ENCODE results near the gene FAM131A. TPM values are rescaled to one million over a fixed set of nuclear protein-coding genes. Genes with fewer than 3 reads are reported as not detected.
A peak's percentile ranks its signal among the peaks of the same experiment; 100 is the strongest.

Gene FAM131A
- total RNA-seq, 4 donors from 2014 or later, result 13.2 to 42.6 (median 36.8) TPM

DNA sequence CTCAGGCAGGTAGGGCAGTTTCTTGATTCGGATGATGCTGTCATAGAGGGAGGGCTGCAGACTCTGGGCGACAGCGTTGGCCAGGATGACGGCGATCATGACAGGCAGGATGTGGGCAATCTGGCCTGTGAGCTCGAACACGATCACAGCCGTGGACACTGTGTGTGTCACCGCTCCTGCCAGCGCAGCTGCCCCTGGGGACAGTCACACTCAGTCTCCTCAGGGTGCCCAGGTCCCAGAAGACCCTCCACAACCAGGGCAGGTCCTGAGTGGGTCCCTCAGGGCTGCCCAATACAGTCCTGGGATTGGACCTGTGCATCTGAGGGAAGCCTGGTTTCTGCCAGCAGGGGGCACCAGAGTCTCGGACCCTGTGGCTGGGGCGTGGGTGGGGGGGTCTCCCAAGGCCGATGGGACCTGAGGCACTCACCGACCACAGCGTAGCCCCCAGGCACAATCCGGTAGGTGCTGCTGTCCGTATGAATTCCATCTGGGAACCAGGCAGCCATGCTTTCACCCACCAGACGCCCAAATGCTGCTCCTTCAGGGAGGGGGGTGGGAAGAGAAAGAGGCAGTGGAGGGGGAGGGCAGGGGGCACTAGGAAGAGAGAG is 16.8 kb downstream of the FAM131A start:
- intact Hi-C loops (cut with DNase I; ENCODE audit: low total_unique reads), result loop anchor here (5.0 kb wide), 1 partner anchor 52 kb away; no protein-coding TSS in a partner anchor
- TF ChIP-seq, protein P1, sequence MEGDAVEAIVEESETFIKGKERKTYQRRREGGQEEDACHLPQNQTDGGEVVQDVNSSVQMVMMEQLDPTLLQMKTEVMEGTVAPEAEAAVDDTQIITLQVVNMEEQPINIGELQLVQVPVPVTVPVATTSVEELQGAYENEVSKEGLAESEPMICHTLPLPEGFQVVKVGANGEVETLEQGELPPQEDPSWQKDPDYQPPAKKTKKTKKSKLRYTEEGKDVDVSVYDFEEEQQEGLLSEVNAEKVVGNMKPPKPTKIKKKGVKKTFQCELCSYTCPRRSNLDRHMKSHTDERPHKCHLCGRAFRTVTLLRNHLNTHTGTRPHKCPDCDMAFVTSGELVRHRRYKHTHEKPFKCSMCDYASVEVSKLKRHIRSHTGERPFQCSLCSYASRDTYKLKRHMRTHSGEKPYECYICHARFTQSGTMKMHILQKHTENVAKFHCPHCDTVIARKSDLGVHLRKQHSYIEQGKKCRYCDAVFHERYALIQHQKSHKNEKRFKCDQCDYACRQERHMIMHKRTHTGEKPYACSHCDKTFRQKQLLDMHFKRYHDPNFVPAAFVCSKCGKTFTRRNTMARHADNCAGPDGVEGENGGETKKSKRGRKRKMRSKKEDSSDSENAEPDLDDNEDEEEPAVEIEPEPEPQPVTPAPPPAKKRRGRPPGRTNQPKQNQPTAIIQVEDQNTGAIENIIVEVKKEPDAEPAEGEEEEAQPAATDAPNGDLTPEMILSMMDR (IDR thresholded peaks at IDR 0.05), result peak; percentile 41 to 63 (median 48)
- no peak for TF ChIP-seq POLR2A (IDR thresholded peaks at IDR 0.05)
- peaks cover 0 to 10% of the 10 kb centered on the region in 2 donors for H3K4me1 ChIP-seq
- H3K27ac ChIP-seq, result no peak overlapping the region
- H3K36me3 ChIP-seq, result no peaks in the 10 kb centered on the region
- no peaks in the 10 kb centered on the region for H3K9me3 ChIP-seq
- peak in 1 of 2 donors; percentile 47 for DNase-seq
- H3K4me3 ChIP-seq, result no peak overlapping the region
- no peaks in the 10 kb centered on the region for H3K27me3 ChIP-seq

DNA sequence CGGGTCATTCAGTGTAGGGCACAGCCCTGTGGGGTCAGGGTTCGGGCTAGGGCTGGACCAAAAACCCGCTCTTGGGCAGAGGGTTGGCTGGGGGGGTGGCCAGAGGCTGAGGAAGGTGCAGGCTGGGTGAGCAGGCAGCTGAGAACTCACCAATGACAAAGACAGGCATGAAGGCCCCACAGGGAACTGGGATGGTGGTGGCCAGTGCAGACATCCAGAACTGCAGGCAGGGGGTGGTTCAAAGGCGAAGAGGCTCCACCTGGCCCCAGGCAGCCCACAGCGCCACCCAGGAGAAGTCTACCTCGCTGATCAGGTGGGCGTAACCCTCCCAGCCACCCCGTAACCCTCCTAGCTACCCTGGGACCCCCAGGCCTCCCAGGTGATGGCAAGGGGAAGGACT is 17.4 kb downstream of the FAM131A start:
- DNase-seq, result no peak
- Histone ChIP-seq H3K4me3 (no peak overlapping the region), H3K4me1 (peaks cover 0 to 10% of the 10 kb centered on the region in 2 donors), H3K36me3 (no peaks in the 10 kb centered on the region), H3K27me3 (no peaks in the 10 kb centered on the region), H3K27ac (no peak overlapping the region), H3K9me3 (no peaks in the 10 kb centered on the region)
- intact Hi-C loops (cut with DNase I; ENCODE audit: low total_unique reads), result loop anchor here (5.0 kb wide), 1 partner anchor 52 kb away; no protein-coding TSS in a partner anchor
- TF ChIP-seq POLR2A (IDR thresholded peaks at IDR 0.05), result no peak
- TF ChIP-seq, protein P1 (IDR thresholded peaks at IDR 0.05), result no peak

DNA sequence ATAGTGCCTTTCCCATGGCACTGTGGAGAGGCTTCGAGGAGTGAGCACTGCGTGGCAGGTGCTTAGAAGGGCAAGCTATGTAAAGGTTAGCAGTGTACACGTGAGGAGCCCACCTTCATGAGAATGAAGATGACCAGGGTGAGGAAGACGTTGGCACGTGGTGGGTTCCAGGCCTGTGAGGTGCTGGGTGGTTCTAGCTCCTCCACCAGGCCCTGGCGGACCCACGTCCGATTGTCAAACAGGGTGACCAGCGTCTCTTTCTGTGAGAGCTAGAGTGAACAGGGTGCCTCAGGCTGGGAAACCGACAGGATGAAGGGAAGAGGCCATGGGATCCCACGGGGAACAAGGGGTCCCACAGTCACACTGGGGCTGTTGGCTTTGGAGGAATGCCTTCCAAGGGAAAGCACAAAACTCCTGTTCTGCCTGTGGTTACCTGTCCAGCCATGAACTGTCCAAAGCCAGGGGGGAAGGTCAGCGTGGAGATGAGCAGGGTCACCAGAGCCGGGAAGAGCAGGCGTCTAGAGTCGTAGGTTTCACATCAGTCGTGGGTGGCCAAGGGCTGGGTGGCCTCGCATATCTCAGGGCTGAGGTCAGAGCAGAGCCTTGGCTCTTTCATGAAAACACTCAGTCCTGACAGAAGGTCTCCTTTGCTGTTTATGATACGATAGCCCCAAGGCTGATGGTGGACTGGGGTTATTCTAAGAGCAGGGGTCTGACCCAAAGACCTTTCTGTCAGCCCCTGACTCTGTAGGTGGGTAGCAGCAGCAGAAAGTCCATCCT is 18.1 kb downstream of the FAM131A start:
- no peaks in the 10 kb centered on the region for H3K36me3 ChIP-seq
- H3K9me3 ChIP-seq, result no peaks in the 10 kb centered on the region
- no peaks in the 10 kb centered on the region for H3K27me3 ChIP-seq
- no peak overlapping the region for H3K27ac ChIP-seq
- H3K4me1 ChIP-seq, result peaks cover 5 to 11% of the 10 kb centered on the region in 2 donors
- TF ChIP-seq, protein P1 (IDR thresholded peaks at IDR 0.05), result no peak
- no peak for TF ChIP-seq POLR2A (IDR thresholded peaks at IDR 0.05)
- H3K4me3 ChIP-seq, result no peak overlapping the region
- intact Hi-C loops (cut with DNase I; ENCODE audit: low total_unique reads), result no loop called here
- DNase-seq, result no peak

DNA sequence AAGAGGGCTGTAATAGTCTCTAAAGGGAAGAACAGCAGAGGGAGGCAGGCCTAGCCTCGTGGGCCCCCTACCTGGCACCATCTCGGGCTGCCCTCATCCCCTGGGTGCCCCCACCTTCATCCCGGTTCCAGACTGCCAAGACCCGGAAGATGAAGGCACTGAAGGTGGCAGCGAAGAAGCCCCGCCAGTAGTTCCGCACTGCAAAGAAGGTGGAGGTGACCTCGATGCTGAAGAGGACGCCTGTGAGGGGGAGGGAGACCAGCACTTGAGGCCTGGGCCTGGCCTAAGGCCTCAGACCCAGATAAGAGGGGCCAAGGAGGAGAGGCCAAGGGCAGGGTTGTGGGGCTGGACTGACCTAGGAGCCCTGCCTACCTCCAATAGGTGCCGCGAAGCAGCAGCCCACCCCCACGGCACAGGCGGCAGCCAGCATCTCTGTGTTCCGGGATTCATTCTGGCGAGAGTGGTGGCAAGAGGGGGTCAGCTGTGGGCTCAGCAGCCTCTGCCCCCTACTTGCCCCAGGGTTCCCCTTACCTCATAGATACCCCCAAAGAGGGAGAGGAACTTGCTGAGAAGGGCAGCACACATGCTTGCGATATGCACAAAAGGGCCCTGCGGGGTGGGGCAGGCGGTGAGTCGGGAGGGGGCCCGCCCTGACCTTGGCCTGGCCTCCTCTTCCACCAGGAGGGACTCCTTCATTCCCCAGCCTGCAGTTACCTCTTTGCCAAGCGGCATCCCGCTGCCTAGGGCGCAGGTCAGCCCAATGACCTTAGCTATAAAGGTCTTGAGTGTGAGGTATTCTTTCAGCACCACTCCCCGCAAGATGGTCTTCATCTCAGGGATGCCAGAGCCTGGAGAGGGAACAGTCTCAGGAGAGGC is 20.1 kb downstream of the FAM131A start:
- Histone ChIP-seq H3K9me3 (no peaks in the 10 kb centered on the region), H3K27ac (no peak overlapping the region), H3K27me3 (no peaks in the 10 kb centered on the region), H3K4me1 (peaks cover 7 to 10% of the 10 kb centered on the region in 2 donors), H3K4me3 (no peak overlapping the region), H3K36me3 (no peaks in the 10 kb centered on the region)
- intact Hi-C loops (cut with DNase I; ENCODE audit: low total_unique reads), result no loop called here
- no peak for TF ChIP-seq POLR2A (IDR thresholded peaks at IDR 0.05)
- TF ChIP-seq, protein P1 (IDR thresholded peaks at IDR 0.05), result no peak
- DNase-seq, result no peak
